NCI-H2107 treated with DMSO at 0.1 percent for 48 hours (cell line): ENCODE data around the gene OXER1.
"Not testable (repeated sequence)": the region's sequence is repeated elsewhere in the genome, so short reads cannot be mapped to it uniquely, and the experiment has no call there.

Experiments used
- DNase-seq: peaks from one replicate; lab custom pipeline; 2025; ENCODE audit not compliant: unreplicated experiment; lab: John Stamatoyannopoulos, UW

OXER1 gene

DNA sequence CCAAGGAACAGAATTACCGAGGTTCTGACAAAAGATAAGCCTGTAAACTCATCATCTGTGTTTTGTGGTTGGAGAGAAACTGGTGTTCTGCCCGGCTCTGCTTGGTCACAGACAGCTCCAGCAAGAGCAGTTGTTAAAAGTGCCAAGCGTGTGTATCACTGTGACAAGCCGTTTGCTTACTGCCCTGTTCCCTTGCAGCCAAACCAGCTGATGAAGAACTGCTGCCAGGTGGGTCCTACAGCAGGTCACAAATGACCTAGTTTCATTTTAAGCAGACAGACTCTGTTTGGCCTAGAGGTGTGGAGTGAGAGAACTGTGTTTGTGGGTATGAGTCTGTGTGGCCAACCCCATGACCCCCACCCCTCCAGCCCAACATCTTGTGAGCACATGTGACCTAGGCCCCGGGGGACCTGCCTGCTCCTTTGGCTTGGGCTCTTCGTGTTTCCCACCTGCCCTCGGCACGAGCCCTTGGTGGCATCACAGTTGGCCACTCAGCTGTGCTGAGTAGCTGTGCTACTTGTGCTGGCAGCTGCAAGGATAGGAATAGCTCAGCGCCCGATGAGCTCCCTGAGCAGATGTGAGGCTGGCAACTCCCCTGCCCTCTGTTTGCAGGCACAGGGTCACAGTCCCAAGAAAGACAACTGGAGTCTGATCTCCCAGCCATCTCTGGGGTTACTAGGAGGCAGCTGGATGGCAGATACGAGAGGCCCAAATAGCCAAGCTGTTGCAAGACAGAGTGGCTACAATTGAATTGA, 9.7 kb downstream of the OXER1 start:
- DNase-seq: peak; percentile 34

DNA sequence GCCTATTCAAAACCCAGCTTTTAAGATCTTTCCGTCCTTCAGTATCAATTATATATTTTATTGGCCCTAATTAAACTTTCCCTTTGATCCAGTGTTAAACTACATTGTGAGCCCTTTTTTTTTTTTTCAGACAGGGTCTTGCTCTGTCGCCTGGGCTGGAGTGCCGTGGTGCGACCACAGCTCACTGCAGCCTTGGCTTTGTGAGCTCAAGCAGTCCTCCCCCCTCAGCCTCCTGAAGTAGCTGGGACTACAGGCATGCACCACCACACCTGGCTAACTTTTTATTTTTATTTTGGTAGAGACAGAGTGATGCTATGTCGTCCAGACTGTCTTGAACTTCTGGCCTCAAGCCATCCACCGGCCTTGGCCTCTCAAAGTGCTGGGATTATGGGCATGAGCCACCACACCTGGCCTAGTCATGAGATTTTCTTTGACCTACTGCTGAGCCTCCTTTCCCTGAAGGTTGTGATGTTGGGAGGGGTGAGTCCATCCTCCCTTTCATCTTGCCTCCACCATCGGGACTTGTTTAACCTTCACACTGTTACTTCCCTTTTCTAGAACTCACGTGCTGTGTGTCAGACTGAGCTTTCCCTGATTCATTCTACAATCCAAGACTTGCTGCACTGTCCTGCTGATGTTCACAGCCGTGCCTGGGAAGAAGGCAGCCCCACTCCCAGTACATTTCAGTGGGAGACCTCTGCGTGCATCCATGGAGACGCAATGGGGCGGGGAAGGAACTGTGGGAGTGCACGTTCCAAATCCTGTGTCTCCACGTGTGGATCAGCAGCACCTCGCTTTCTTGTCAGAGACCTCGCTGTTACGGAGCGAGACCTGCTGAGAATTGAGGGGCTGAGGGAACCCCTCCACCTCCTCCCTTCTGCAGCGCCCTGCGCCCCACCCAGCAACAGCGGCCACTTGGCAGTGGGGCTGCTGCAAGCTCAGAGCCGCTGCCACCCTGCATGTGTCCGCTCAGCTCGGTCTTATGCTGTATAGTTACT, 10.8 kb downstream of the OXER1 start:
- no peak for DNase-seq

DNA sequence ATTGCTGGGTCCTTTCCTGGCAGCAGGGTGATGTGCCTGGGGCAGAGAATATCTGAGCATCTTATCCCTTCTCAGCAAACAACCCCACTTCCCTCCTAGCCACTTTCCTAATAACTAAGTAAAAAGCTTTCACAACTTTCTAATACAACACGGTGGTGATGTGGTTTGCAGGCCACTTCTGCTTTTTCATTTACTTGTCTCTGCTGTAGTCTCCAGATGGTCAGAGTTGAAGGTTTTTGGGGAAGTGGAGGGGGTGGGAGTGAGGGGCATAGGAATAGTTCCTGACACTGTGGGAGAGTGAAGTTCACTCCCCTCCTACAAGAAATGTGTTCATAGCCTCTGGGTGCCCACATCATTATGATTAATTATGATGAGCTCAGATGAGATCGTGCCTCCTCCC, 11.6 kb downstream of the OXER1 start:
- DNase-seq: no peak

GRCh38 chr2:42748840-42749239, 15.1 kb downstream of the OXER1 start:
- no peak for DNase-seq

DNA sequence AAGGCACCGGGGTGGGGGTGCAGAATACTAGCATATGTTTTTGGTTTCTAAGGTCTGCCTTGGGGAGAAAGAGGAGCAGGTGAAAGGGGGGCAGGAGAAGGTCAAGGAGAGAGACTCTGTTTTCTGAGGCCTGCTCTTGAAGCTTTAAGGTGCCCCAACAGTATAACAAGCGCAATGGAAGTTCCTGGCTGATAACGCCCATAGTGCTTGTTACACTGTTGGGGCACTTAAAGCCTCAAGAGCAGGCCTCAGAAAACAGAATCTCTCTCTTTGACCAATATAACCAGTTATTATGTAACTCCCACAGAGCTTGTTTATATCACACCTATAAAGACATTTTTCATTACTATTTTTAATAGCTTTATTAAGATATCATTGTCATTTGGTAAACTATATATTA, 16.5 kb downstream of the OXER1 start:
- no peak for DNase-seq

- DNase-seq: no peak
Measured at GRCh38 chr2:42744545-42745082, 19.3 kb downstream of the OXER1 start.

- DNase-seq: no peak
Measured at GRCh38 chr2:42743659-42743990, 20.3 kb downstream of the OXER1 start.

GRCh38 chr2:42742740-42743658, 20.9 kb downstream of the OXER1 start:
- no peak for DNase-seq

GRCh38 chr2:42741140-42741539, 22.8 kb downstream of the OXER1 start:
- no peak for DNase-seq

DNA sequence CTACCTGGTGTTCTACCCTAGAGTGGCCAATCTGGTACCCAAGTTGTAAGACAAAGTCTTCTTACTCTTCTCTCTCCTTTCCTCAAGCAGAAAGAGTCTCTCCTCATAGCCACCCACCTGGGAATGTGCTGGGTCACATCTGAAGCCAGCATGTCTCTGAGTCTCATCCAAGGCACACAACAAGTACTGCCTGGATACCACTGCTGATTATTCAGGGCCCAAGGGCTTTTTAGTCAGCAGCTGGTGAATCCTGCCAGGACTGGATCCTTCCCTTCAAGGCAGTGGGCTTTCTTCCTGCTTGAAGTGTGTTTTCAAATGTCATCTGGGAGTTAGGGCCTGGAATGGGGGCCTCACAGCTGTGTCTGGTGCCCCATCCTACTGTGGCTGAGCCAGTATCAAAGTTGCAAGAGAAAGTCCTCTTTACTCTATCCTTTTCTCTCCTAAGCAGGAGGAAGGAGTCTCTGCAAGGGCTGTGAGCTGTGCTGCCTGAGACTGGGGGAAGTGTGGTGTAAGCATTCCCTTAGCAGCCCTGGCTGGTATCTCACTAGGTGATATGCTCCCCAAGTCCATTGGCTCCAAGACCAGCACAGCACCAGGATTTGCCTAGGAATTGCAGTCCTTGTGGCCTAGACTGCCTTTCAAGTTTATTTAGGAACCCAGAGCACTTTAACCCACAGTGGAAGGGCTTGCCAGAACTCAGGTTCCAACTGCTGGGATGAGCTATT, 27.2 kb downstream of the OXER1 start:
- DNase-seq: no peak

DNA sequence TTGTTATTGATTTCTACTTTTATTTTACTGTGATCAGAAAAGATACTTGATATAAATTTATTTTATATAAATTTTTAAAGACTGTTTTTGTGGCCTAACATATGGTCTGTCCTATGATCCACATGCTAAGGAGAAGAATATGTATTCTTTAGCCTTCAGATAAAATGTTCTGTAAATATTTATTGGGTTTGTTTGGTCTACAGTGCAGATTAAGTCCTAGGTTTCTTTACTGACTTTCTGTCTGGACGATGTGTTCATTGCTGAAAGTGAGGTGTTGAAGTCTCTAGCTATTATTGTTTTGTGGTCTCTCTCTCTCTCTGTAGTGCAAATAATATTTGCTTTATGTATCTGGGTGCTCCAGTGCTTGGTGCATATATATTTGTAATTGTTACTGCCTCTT, 30.1 kb downstream of the OXER1 start:
- DNase-seq: no peak

DNA sequence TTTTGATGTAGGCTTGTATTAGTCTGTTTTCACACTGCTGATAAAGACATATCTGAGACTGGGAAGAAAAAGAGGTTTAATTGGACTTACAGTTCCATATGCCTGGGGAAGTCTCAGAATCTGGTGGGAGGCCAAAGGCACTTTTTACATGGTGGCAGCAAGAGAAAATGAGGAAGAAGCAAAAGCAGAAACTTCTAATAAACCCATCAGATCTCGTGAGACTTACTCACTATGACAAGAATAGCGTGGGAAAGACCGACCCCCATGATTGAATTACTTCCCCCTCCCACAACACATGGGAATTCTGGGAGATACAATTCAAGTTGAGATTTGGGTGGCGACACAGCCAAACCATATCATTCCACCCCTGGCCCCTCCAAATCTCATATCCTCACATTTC, 32.6 kb downstream of the OXER1 start:
- DNase-seq: not testable (repeated sequence)

- DNase-seq: no peak
Measured at GRCh38 chr2:42726680-42727079, 37.3 kb downstream of the OXER1 start.

GRCh38 chr2:42725657-42726056, 38.3 kb downstream of the OXER1 start:
- DNase-seq: no peak

DNA sequence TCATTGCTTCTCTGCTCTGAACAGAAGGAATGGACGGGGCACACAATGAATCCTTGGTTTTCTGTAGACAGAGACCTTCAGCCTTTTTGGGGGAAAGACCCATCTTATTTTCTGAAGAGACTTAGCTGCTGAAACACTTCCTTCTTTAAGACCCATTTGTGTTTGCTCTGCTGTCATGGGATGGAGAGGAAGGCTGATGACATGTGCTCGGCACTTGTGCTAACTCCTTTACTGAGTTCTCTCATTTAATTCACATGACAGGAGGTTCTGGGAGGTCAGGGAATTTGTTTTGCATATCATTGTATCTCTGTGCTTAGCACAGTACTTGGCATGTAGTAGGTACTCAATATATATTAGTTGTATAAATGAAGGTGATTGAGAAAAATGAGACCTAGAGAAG, 39.0 kb downstream of the OXER1 start:
- DNase-seq: no peak

- DNase-seq: no peak
Measured at GRCh38 chr2:42723465-42723864, 40.5 kb downstream of the OXER1 start.

- DNase-seq: peak; percentile 52
Measured at GRCh38 chr2:42722320-42723190, 41.4 kb downstream of the OXER1 start.

- DNase-seq: no peak
Measured at GRCh38 chr2:42721898-42722297, 42.0 kb downstream of the OXER1 start.

- DNase-seq: no peak
Measured at GRCh38 chr2:42714686-42715085, 49.2 kb downstream of the OXER1 start.
